Gastroesophageal sphincter (tissue), 4 donors: ENCODE results near the gene CDK3. TPM values are rescaled to one million over a fixed set of nuclear protein-coding genes. Genes with fewer than 3 reads are reported as not detected.

Experiments used
- ATAC-seq: fragments of 150-250 bp; one replicate; pipeline ENCODE4 v1.9.1; 2016; ENCODE audit warnings: mild to moderate bottlenecking, moderate library complexity
- H3K27ac ChIP-seq, 4 donors: fragments of 200-600 bp; sonication (generic) in 3 of 4; 1 replicate in 3 of 4; 2 replicates in 1 of 4; pipeline ENCODE4 v1.5.1; 2016 to 2019
- H3K27me3 ChIP-seq: fragments of 200-600 bp; sonication (generic); one replicate; pipeline ENCODE4 v1.5.1; 2019
- H3K36me3 ChIP-seq, 2 donors: fragments of 200-600 bp; sonication (generic); one replicate each; pipeline ENCODE4 v1.5.1; 2019; ENCODE audit warnings: control low read depth in 1 of 2
- H3K4me1 ChIP-seq, 3 donors: fragments of 200-600 bp; sonication (generic); 1 replicate in 2 of 3; 2 replicates in 1 of 3; pipeline ENCODE4 v1.5.1; 2016 to 2019; ENCODE audit warnings: control low read depth in 2 of 3
- H3K4me3 ChIP-seq, 2 donors: fragments of 200-600 bp; sonication (generic); one replicate each; pipeline ENCODE4 v1.5.1; 2019; ENCODE audit warnings: mild to moderate bottlenecking in 1 of 2, moderate library complexity in 1 of 2
- H3K9me3 ChIP-seq, 3 donors: fragments of 200-600 bp; sonication (generic); one replicate each; pipeline ENCODE4 v1.5.1; 2017 to 2019; ENCODE audit warnings: control low read depth in 2 of 3
- EP300 ChIP-seq: sonication (generic); formaldehyde crosslinking; IDR thresholded peaks from one replicate; pipeline ENCODE4 v1.6.1; 2017; ENCODE audit warnings: antibody characterized with exemption, mild to moderate bottlenecking
- POLR2A ChIP-seq, 2 donors: fragments of 450-650 bp; IDR thresholded peaks; one replicate each; pipeline ENCODE4 v1.6.1; 2017; ENCODE audit warnings: antibody characterized with exemption in 2 of 2, mild to moderate bottlenecking in 2 of 2, moderate library complexity in 1 of 2
- POLR2AphosphoS5 ChIP-seq: sonication (generic); formaldehyde crosslinking; IDR thresholded peaks from one replicate; pipeline ENCODE4 v1.6.1; 2017; ENCODE audit warnings: antibody characterized with exemption
- WGBS, 2 donors: methylation state at CpG; one replicate each; pipeline ENCODE4 v1.1.5; 2018; ENCODE audit warnings: low coverage in 1 of 2; 5-methylcytosine and 5-hydroxymethylcytosine counted together
- total RNA-seq, 4 donors: library from RNA; depleted of rRNA; stranded (reverse); fragments of >200 nt; gene quantifications; one replicate each; pipeline ENCODE4 v1.1.0, GENCODE V29; 2016
- TF ChIP-seq, protein P1 (sequence below), 4 experiments: fragments of 200-600 bp in 2 of 4; fragments of 450-650 bp in 2 of 4; sonication (generic) in 1 of 4; IDR thresholded peaks; one replicate each; pipeline ENCODE4 v1.5.1; 2017 to 2019; ENCODE audit warnings: antibody characterized with exemption in 4 of 4, mild to moderate bottlenecking in 2 of 4, moderate library complexity in 2 of 4

CDK3 gene
- total RNA-seq, 4 donors from 2014 or later = 1.2 to 5.6 (median 2.3) TPM; not detected in 1

DNA sequence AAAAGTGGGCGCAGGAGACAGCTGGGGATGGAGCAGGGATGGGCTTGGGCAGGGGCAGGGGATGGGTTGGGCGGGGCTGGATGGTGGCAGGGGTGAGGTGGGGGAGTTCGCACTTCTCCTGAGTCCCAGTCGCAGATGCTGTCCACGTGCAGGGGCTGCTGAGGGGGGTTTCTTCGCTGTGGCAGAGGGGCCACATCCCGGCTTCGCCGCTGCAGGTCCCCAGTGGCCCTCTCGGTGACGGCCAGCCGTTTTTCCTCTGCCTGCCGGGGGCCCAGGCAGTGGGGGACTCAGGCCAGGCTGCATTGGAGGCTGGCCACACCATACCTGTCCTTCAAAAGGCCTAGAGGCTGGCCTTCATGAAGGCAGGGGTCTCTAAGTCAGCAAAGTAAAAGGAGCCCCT, 18.1 kb downstream of the CDK3 start:
- no peak for TF ChIP-seq EP300
- TF ChIP-seq POLR2A (IDR thresholded peaks at IDR 0.05) = no peak

DNA sequence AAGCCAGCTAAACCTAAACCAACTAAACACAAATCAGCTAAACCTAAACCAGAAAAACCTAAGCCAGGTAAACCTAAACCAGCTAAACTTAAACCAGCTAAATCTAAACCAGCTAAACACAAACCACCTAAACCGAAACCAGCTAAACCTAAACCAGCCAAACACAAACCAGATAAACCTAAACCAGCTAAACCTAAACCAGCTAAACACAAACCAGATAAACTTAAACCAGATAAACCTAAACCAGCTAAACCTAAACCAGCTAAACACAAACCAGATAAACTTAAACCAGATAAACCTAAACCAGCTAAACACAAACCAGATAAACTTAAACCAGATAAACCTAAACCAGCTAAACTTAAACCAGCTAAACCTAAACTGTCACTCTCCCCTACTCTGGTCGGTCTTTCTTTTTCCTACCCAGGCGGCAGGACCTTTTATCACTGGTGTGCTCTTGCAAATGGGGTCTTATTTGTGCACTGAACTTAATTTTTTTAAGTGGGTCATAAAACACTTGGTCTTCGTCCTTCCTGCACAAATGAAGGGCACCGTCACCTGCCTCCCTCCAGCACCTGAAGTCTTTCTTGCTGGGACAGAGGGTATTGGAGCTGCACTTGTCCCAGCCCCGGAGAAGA, 19.3 kb downstream of the CDK3 start:
- Histone ChIP-seq H3K9me3 (no peaks in the 10 kb centered on the region), H3K4me3 (no peak overlapping the region), H3K27ac (no peak overlapping the region), H3K27me3 (peaks cover 22% of the 10 kb centered on the region), H3K4me1 (no peaks in the 10 kb centered on the region), H3K36me3 (no peaks in the 10 kb centered on the region)
- TF ChIP-seq, protein P1, sequence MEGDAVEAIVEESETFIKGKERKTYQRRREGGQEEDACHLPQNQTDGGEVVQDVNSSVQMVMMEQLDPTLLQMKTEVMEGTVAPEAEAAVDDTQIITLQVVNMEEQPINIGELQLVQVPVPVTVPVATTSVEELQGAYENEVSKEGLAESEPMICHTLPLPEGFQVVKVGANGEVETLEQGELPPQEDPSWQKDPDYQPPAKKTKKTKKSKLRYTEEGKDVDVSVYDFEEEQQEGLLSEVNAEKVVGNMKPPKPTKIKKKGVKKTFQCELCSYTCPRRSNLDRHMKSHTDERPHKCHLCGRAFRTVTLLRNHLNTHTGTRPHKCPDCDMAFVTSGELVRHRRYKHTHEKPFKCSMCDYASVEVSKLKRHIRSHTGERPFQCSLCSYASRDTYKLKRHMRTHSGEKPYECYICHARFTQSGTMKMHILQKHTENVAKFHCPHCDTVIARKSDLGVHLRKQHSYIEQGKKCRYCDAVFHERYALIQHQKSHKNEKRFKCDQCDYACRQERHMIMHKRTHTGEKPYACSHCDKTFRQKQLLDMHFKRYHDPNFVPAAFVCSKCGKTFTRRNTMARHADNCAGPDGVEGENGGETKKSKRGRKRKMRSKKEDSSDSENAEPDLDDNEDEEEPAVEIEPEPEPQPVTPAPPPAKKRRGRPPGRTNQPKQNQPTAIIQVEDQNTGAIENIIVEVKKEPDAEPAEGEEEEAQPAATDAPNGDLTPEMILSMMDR (IDR thresholded peaks at IDR 0.05) = no peak
- TF ChIP-seq POLR2AphosphoS5 (no peak), POLR2A (IDR thresholded peaks at IDR 0.05) (no peak), EP300 (no peak)
- WGBS, 2 donors = 82 to 87% methylated on average over 4 to 6 of the region's 6 CpGs
- no peak for ATAC-seq

More for the DNA sequence above, 18.1 kb downstream of the CDK3 start:
- Histone ChIP-seq H3K36me3 (no peaks in the 10 kb centered on the region), H3K27ac (no peak overlapping the region), H3K27me3 (peaks cover 23% of the 10 kb centered on the region), H3K4me1 (peaks cover 0 to 7% (median 0%) of the 10 kb centered on the region in 3 donors), H3K4me3 (no peak overlapping the region), H3K9me3 (no peaks in the 10 kb centered on the region)
- WGBS, 2 donors = 63 to 84% methylated on average over 3 to 6 of the region's 13 CpGs
- no peak for ATAC-seq

DNA sequence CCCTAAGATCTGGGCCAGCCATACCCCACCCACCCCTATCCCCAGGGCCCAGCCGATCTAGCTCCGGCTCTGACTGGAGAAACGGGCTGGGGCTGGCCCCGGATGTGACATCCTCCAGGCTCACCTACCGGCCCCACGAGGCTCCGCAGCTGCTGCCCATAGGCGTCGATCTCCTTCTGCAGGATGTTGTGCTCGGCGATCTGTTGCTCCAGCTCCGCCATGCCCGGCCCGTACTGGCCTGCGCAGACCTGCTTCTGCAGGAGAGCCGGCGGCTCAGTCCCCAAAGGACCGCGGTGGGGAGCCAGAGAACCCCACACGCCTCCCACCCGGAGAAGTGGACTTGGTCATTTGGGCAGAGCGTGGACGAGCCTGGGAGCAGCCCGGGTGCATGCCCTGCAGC, 21.6 kb downstream of the CDK3 start:
- no peak for TF ChIP-seq POLR2A (IDR thresholded peaks at IDR 0.05)
- TF ChIP-seq, protein P1 (IDR thresholded peaks at IDR 0.05) = no peak
- no peak for TF ChIP-seq EP300
- no peak for TF ChIP-seq POLR2AphosphoS5

DNA sequence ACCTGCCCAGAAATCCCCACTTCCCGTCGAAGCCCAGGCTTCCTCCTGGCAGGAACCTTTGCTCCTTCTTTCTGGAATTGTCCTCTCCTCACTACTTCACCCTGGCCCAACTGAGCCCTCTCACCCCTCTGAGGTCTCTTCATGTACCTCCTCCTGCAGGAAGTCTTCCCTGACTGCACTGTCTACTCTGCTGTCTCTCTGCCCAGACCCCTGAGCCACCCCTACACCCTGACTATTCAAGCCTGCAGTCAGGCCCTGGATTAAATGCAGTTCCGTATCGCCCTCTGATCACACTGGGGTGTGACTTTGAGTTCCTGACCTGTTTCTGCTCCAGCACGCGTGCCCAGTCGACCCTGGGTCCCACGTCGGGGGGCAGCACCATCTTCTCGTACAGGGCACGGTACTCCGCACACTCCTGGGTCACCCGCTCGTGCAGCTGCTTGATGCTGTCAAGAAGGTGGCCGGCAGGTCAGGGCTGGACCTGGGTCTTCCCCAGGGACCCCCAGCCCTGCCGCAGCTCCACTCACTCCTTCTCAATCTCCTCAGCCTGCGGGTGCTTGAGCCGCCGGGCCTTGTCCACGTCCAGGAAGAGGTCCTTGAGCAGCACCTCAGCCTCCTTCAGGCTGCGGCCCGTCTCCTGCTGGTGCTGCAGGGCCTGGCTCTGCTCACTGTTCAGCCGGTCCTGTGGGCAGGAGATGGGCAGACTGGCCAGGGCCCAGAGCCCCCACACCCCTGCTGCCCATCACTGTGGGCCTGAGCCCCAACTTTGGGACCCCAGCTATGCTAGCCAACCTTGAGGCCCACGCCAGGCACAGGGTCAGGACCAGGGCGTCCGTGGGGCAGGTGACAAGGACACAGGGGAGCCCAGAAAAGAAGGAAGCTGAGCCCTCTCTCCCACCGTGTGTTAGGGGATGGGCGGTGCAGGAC, 22.6 kb downstream of the CDK3 start:
- no peak overlapping the region for H3K4me3 ChIP-seq
- TF ChIP-seq EP300 (no peak), POLR2AphosphoS5 (no peak), POLR2A (IDR thresholded peaks at IDR 0.05) (no peak)
- TF ChIP-seq, protein P1 (IDR thresholded peaks at IDR 0.05) = no peak
- peaks cover 16% of the 10 kb centered on the region for H3K27me3 ChIP-seq
- WGBS, 2 donors = 92 to 100% methylated on average over 1 to 2 of the region's 28 CpGs
- ATAC-seq = no peak
- no peaks in the 10 kb centered on the region for H3K4me1 ChIP-seq
- H3K36me3 ChIP-seq = no peaks in the 10 kb centered on the region
- no peak overlapping the region for H3K27ac ChIP-seq
- H3K9me3 ChIP-seq = no peaks in the 10 kb centered on the region

More for the DNA sequence above, 21.6 kb downstream of the CDK3 start:
- Histone ChIP-seq H3K9me3 (no peaks in the 10 kb centered on the region), H3K27me3 (peaks cover 16% of the 10 kb centered on the region), H3K4me1 (no peaks in the 10 kb centered on the region), H3K4me3 (no peak overlapping the region), H3K36me3 (no peaks in the 10 kb centered on the region), H3K27ac (no peak overlapping the region)
- WGBS, 2 donors = no CpG with 5 or more reads among the region's 24 CpGs
- no peak for ATAC-seq

DNA sequence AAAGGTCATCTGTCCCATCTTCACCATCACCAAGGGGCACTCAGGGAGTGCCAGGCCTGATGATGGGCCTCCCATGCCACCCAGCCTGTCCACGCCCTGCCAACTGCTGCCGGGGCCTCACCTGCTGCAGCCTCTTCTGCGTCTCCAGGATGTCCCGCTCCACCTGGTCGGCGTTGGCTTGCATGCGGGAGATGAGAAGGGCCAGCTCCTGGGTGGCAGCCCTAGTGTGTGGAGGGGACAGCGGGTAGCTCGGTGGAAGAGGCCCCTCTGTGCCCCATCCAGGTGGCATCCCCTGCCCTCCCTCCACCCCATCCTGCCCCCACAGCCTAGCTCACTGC, 23.2 kb downstream of the CDK3 start:
- no peaks in the 10 kb centered on the region for H3K36me3 ChIP-seq
- no peak for ATAC-seq
- 100% methylated on average over 2 of the region's 9 CpGs; no CpG with 5 or more reads in 1 of the 2 donors for WGBS, 2 donors
- H3K4me3 ChIP-seq = no peak overlapping the region
- no peaks in the 10 kb centered on the region for H3K9me3 ChIP-seq
- TF ChIP-seq, protein P1 (IDR thresholded peaks at IDR 0.05) = no peak
- TF ChIP-seq EP300 (no peak), POLR2A (IDR thresholded peaks at IDR 0.05) (no peak), POLR2AphosphoS5 (no peak)
- H3K4me1 ChIP-seq = no peaks in the 10 kb centered on the region
- H3K27ac ChIP-seq = no peak overlapping the region
- H3K27me3 ChIP-seq = peaks cover 16% of the 10 kb centered on the region
